Measurements from ENCODE around the gene SPATA16.

The SPATA16 gene

GRCh38 chr3:172840463-172840862 is 300.6 kb downstream of the SPATA16 start:
- DNase-seq (ENCODE audit: low read depth in 1 of 2, low spot score in 1 of 2) = no peak

- no peak for DNase-seq (ENCODE audit: low read depth in 1 of 2, low spot score in 1 of 2)
Observed at GRCh38 chr3:172839679-172840078, 301.4 kb downstream of the SPATA16 start.
